ENCODE data around the gene BPIFB4.

Gene BPIFB4

DNA sequence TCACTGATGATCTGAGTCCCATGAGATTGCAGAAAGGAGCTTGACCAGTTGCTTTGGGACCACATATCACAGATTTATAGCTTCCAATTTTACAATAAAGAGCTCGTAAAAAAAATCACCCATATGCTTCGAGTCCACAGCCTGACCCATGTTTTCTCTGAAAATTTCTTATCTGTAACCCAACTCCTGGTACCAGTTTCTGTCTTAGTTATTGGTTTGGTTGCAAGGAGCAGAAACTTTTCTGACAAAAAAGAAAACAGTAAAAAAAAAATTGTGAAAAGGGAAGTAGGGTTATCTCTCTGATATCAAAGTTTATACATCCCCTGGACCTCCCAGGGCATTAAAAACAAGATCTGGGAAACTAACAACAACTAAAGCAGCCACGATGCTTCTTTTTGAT lies 57.8 kb downstream of the BPIFB4 start:
- H3K9me3 ChIP-seq (ENCODE audit: insufficient read depth, low read depth, low read length): peaks cover 3% of the 10 kb centered on the region; the same call in 1 of the 2 replicates
- H3K27ac ChIP-seq (ENCODE audit: low read depth, low read length): no peak overlapping the region
- WGBS: 89% methylated on average over 3 of the region's 3 CpGs
- H3K9ac ChIP-seq (ENCODE audit: low read depth, low read length): no peak overlapping the region
- H3K4me3 ChIP-seq (ENCODE audit: low read length): no peak overlapping the region
- H3K4me1 ChIP-seq (ENCODE audit: insufficient read depth, low read length): 0 out of 2 replicates have a peak, but pooled peaks cover 7% of the 10 kb centered on the region
- H3K36me3 ChIP-seq (ENCODE audit: insufficient read depth, low read length): no peaks in the 10 kb centered on the region
- no peaks in the 10 kb centered on the region for H3K27me3 ChIP-seq (ENCODE audit: insufficient read depth, low read length)

DNA sequence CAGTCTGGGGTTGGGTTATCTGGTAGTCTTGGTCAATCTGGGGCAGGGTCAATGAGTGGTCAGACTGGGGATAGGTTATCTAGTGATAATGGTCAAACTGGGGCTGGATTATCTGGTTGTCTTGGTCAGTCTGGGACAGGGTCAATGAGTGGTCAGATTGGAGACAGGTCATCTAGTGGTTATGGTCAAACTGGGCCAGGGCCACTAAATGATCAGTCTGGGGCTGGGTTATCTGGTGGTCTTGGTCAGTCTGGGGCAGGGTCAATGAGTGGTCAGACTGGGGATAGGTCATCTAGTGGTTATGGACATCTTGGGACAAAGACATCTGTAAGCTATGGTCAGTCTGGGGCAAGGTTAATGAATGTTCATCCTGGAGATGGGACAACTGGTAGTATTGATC lies 60.0 kb downstream of the BPIFB4 start:
- no peaks in the 10 kb centered on the region for H3K27me3 ChIP-seq (ENCODE audit: insufficient read depth, low read length)
- no peak overlapping the region for H3K27ac ChIP-seq (ENCODE audit: low read depth, low read length)
- no peaks in the 10 kb centered on the region for H3K36me3 ChIP-seq (ENCODE audit: insufficient read depth, low read length)

DNA sequence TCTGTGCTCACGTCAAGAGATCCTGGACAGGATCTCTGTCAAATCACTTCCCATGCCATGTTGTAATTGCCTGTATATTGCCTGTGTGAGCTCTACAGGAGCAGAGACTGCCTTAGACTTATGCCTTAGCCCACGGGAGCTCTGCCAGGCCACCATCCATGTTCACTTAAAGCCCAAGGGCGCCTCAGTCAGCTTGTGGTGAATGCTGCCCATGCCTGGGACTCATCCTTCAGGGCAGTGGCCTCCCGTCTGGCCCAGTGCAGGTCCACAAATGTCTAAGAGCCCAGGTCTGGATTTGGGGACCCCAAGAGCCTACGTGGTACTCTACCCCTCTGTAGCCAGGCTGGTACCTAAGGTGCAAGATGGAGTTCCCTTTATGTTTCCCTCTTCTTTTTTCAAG lies 66.1 kb downstream of the BPIFB4 start:
- Histone ChIP-seq H3K9me3 (ENCODE audit: insufficient read depth, low read depth, low read length) (no peaks in the 10 kb centered on the region), H3K27ac (ENCODE audit: low read depth, low read length) (no peak overlapping the region), H3K9ac (ENCODE audit: low read depth, low read length) (no peak overlapping the region), H3K27me3 (ENCODE audit: insufficient read depth, low read length) (no peaks in the 10 kb centered on the region), H3K4me3 (ENCODE audit: low read length) (no peak overlapping the region), H3K4me1 (ENCODE audit: insufficient read depth, low read length) (no peaks in the 10 kb centered on the region), H3K36me3 (ENCODE audit: insufficient read depth, low read length) (no peaks in the 10 kb centered on the region)
- 85% methylated on average over 5 of the region's 5 CpGs for WGBS

More for the DNA sequence above, 60.0 kb downstream of the BPIFB4 start:
- no peak overlapping the region for H3K4me3 ChIP-seq (ENCODE audit: low read length)
- peaks cover 3% of the 10 kb centered on the region; the same call in 1 of the 2 replicates for H3K9me3 ChIP-seq (ENCODE audit: insufficient read depth, low read depth, low read length)
- H3K9ac ChIP-seq (ENCODE audit: low read depth, low read length): no peak overlapping the region
- H3K4me1 ChIP-seq (ENCODE audit: insufficient read depth, low read length): no peaks in the 10 kb centered on the region

DNA sequence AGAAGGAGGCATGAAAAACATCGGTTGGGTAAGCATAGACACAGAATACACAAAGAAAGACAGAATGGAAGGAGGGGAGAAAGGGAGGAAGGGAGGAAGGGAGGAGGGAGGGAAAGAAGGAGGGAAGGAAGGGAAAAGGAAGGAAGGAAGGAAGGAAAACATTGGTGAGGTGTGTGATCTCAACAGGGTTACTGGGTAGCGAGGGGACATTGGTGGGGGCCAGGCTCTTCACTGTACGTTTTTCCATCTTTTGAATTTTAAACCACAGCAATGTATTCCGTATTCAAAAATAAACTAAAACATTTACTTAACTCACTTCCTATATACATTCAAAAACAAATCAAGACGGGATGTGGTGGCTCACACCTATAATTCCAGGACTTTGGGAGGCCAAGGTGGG lies 67.9 kb downstream of the BPIFB4 start:
- Histone ChIP-seq H3K9ac (ENCODE audit: low read depth, low read length) (no peak overlapping the region), H3K9me3 (ENCODE audit: insufficient read depth, low read depth, low read length) (no peaks in the 10 kb centered on the region), H3K4me3 (ENCODE audit: low read length) (no peak overlapping the region), H3K36me3 (ENCODE audit: insufficient read depth, low read length) (no peaks in the 10 kb centered on the region), H3K27ac (ENCODE audit: low read depth, low read length) (no peak overlapping the region), H3K4me1 (ENCODE audit: insufficient read depth, low read length) (no peaks in the 10 kb centered on the region), H3K27me3 (ENCODE audit: insufficient read depth, low read length) (no peaks in the 10 kb centered on the region; the same call in 1 of the 2 replicates)
- 85% methylated on average over 5 of the region's 5 CpGs for WGBS

DNA sequence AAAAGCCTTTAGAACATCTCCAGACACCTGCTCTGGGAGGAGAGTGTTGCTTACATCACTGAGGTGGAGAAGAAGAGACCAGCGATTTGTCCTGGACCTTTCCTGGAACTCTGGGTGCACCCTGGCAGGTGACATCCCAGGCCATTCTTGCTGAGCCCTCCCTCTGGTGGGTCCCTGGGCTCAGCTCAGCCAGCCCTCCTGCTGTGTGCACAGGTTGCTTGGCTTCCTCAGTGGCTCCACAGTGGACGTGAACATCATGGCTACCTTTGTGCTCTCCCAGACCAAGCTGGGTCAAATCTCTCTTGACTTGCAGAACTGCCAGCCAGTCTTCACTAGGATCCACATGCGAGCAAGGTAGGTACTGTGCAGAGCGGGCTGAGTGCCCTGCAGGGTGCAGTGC lies 68.6 kb downstream of the BPIFB4 start:
- no peak overlapping the region for H3K9ac ChIP-seq (ENCODE audit: low read depth, low read length)
- H3K4me3 ChIP-seq (ENCODE audit: low read length): no peak overlapping the region
- H3K27ac ChIP-seq (ENCODE audit: low read depth, low read length): no peak overlapping the region
- 88% methylated on average over 4 of the region's 4 CpGs for WGBS
- H3K9me3 ChIP-seq (ENCODE audit: insufficient read depth, low read depth, low read length): no peaks in the 10 kb centered on the region
- H3K4me1 ChIP-seq (ENCODE audit: insufficient read depth, low read length): no peaks in the 10 kb centered on the region
- no peaks in the 10 kb centered on the region; the same call in 1 of the 2 replicates for H3K27me3 ChIP-seq (ENCODE audit: insufficient read depth, low read length)
- H3K36me3 ChIP-seq (ENCODE audit: insufficient read depth, low read length): no peaks in the 10 kb centered on the region

DNA sequence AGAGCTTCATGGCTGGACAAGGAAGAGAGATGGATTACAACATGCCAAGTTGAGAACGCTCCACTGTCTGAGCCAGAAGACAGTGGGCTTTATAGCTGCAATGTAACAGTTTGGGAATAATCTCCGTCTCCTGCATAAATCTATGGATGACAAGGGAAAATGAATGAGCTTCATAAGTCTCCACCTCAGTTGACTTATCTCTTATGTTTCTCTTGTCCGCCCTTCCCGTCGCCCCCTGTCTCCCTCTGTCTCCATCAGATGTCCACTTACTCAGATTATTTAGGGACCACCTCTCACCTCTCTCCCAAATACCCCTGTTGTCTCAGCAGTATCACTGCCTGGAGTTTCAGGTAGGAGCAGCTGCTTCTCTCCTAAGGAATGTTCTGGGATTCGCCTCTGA lies 74.8 kb downstream of the BPIFB4 start:
- WGBS: 87% methylated on average over 6 of the region's 6 CpGs
- H3K9ac ChIP-seq (ENCODE audit: low read depth, low read length): no peak overlapping the region

DNA sequence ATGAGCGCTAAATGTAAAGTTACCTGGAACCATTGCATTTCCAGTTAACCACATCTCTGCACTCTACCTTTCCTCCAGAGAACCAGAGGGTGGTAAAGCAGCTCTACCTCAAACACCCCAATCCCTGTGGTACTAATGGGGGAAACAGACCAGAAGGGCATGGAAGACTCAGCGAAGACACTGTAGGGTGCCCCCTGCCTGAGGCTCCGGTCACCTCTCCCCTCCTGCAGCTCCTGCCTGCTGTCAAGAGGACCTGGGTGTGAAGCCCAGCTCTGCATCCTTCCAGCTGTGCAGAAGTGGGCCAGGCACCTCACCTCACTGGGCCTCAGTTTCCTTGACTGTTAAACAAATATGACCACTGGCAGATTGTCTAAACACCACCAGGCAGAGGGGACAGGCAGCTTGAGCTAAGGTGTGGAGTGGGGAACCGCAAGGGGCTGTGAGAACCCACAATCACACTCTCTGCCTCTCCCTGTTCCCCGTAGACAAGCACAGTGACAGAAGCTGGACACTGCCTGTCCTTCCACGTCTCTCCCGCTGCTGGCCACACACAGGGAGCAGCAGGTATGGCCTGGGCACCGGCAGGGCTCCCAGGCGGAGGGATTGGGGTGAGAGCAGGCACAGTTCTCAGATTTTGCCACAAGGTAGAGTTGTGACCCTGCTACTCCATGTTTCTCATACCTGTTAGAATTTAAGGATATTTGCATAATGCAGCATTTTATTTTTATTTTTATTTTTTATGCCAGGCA lies 79.4 kb downstream of the BPIFB4 start:
- Histone ChIP-seq H3K9ac (ENCODE audit: low read depth, low read length) (no peak overlapping the region), H3K9me3 (ENCODE audit: insufficient read depth, low read depth, low read length) (no peaks in the 10 kb centered on the region), H3K36me3 (ENCODE audit: insufficient read depth, low read length) (no peaks in the 10 kb centered on the region), H3K4me3 (ENCODE audit: low read length) (no peak overlapping the region), H3K27ac (ENCODE audit: low read depth, low read length) (no peak overlapping the region), H3K4me1 (ENCODE audit: insufficient read depth, low read length) (no peaks in the 10 kb centered on the region), H3K27me3 (ENCODE audit: insufficient read depth, low read length) (0 out of 2 replicates have a peak, but pooled peaks cover 3% of the 10 kb centered on the region)
- 89% methylated on average over 9 of the region's 9 CpGs for WGBS

More for the DNA sequence above, 74.8 kb downstream of the BPIFB4 start:
- peaks cover 3% of the 10 kb centered on the region; the same call in 1 of the 2 replicates for H3K27me3 ChIP-seq (ENCODE audit: insufficient read depth, low read length)
- H3K27ac ChIP-seq (ENCODE audit: low read depth, low read length): no peak overlapping the region
- no peaks in the 10 kb centered on the region for H3K4me1 ChIP-seq (ENCODE audit: insufficient read depth, low read length)
- no peak overlapping the region for H3K4me3 ChIP-seq (ENCODE audit: low read length)
- H3K36me3 ChIP-seq (ENCODE audit: insufficient read depth, low read length): no peaks in the 10 kb centered on the region
- no peaks in the 10 kb centered on the region for H3K9me3 ChIP-seq (ENCODE audit: insufficient read depth, low read depth, low read length)

DNA sequence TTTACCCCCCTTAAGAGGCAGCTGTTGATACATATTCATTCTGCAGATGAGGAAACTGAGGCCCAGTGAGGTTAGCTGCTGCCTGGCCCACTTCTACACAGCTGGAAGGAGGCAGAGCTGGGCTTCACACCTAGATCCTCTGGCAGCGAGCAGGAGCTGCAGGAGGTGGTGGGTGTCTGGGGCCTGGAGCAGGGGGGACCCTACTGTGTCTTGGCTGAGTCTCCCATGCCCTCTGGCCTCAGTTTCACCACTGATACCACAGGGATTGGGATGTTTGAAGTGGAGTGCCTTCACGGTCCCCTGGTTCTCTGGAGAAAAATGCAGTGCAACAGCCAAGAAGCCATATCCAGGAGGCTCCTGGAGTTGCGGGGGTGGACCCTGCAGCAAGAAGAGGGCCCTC lies 80.3 kb downstream of the BPIFB4 start:
- no peaks in the 10 kb centered on the region for H3K9me3 ChIP-seq (ENCODE audit: insufficient read depth, low read depth, low read length)
- no peak overlapping the region for H3K9ac ChIP-seq (ENCODE audit: low read depth, low read length)
- no peaks in the 10 kb centered on the region for H3K27me3 ChIP-seq (ENCODE audit: insufficient read depth, low read length)
- no peaks in the 10 kb centered on the region for H3K4me1 ChIP-seq (ENCODE audit: insufficient read depth, low read length)
- H3K27ac ChIP-seq (ENCODE audit: low read depth, low read length): no peak overlapping the region
- 88% methylated on average over 3 of the region's 3 CpGs for WGBS
- no peaks in the 10 kb centered on the region for H3K36me3 ChIP-seq (ENCODE audit: insufficient read depth, low read length)
- H3K4me3 ChIP-seq (ENCODE audit: low read length): no peak overlapping the region

DNA sequence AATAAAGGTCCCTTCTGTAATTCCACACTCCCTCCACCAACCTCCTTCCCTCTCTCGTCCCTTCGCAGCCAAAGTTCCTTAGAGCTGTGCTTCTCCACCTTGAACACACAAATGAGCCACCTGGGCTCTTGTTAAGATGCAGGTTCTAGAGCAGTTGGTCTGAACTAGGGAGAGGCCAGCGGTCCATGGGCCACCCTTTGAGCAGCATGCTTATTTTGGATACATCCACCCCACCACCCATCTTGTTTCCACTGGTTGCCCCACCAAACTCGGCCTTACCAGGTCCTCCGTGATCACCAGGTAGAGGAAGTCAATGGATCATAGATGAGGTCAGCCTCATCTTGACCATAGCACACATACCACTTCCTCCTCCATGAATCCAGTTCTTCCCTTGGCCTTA lies 81.2 kb downstream of the BPIFB4 start:
- Histone ChIP-seq H3K27me3 (ENCODE audit: insufficient read depth, low read length) (no peaks in the 10 kb centered on the region), H3K27ac (ENCODE audit: low read depth, low read length) (no peak overlapping the region), H3K4me1 (ENCODE audit: insufficient read depth, low read length) (no peaks in the 10 kb centered on the region), H3K9me3 (ENCODE audit: insufficient read depth, low read depth, low read length) (no peaks in the 10 kb centered on the region), H3K4me3 (ENCODE audit: low read length) (no peak overlapping the region), H3K36me3 (ENCODE audit: insufficient read depth, low read length) (no peaks in the 10 kb centered on the region), H3K9ac (ENCODE audit: low read depth, low read length) (no peak overlapping the region)
- 95% methylated on average over 5 of the region's 5 CpGs for WGBS
